EH (cell line): ENCODE results near the gene C20orf204.

Experiments
- DNase-seq: peaks from one replicate; pipeline ENCODE4 v3.0.0-alpha.2; 2015; ENCODE audit warnings: low read depth

C20orf204 gene

GRCh38 chr20:64071341-64072332 is 35.7 kb downstream of the C20orf204 start:
- no peak for DNase-seq

GRCh38 chr20:64072498-64073063 is 36.6 kb downstream of the C20orf204 start:
- no peak for DNase-seq

GRCh38 chr20:64073476-64074183 is 37.6 kb downstream of the C20orf204 start:
- DNase-seq, result no peak

GRCh38 chr20:64074184-64074789 is 38.3 kb downstream of the C20orf204 start:
- no peak for DNase-seq

- DNase-seq, result no peak
Observed at GRCh38 chr20:64074963-64075362, 39.0 kb downstream of the C20orf204 start.

- DNase-seq, result no peak
Observed at GRCh38 chr20:64075556-64075955, 39.6 kb downstream of the C20orf204 start.

- DNase-seq, result no peak
Observed at GRCh38 chr20:64076061-64076997, 40.3 kb downstream of the C20orf204 start.

GRCh38 chr20:64077094-64077493 is 41.1 kb downstream of the C20orf204 start:
- no peak for DNase-seq

GRCh38 chr20:64077541-64077875 is 41.5 kb downstream of the C20orf204 start:
- DNase-seq, result no peak

GRCh38 chr20:64077876-64078551 is 42.0 kb downstream of the C20orf204 start:
- no peak for DNase-seq

- DNase-seq, result no peak
Observed at GRCh38 chr20:64078934-64079272, 42.9 kb downstream of the C20orf204 start.

DNA sequence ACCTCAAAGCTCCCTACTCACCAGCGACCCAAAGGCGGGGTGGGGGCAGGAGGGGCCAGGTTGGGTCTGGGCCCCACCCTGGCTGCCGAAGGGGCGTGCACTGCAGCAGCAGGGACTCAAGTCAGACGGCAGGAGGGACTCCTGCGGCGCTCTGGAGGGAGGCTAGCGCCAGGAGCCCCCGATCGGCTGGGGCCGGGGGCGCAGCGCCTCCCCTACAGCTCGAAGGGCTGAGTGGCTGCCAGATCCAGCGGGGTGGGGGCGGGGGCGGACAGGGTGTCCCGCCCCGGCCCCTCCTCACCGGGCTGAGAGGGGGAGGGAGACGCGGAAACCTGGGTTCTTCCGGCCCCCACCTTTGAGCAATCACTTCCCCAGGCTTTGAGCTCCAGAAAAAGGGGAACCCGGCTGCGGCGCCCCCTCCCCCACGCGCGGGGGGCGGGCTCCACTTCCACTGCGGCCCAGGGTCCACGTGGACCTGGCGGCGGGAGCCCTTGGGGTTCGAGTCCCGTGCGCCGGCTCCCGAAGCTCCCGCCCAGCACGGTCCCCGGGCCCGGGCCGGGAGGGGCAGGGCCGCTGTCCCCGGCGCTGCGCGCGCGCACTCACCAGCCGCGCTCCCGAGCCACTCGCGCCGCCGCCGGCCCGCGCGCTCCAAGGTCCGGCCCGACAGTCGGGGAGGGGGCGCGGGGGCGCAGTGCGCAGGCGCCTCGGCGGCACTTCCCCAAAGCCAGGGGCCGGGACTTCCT is 43.5 kb downstream of the C20orf204 start, which contains the start of gene RGS19:
TSS of gene RGS19 (minus strand) at position 246 of the 740 bp plus-strand sequence. CDS start 2,632 bp downstream, outside the sequence.
- peak; percentile 72 for DNase-seq

DNA sequence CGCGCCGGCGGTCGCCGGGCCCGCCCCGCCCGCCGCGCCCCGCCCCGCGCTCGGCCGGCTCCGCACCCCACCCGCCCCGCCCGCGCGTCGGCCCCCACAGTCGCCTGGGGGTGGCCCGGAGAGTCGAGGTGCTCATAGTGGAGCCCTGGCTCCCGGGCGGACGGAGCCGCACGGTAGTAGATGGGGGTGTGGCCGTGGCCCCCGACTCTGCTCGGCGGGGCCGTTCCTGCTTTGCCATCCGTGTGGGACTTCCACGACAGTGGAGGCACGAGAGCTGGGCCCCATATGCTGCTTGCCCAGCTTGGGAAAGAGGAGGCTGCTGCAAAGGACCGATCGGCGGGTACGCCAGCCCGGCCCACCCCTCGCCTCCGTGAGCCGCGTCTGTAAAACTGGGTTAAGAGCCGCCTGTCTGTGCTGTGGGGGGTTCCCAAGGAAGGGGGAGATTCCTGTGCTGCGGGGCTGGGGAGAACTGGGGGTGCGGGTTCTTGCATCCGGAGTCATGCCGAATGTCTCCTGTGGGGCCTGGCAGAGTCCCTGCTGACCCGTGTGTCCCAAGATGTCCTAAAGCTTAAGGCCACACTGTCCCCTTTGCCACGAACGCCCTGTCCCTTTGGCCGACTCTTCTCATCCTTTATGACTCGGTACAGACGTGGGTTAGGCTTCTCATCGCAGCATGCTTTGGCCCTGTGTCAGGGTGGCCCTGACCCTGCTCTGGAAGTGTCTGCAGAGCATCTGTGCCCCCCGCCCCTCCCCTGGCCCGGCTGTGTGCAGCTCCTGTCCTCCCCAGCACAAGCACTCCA is 44.2 kb downstream of the C20orf204 start, which contains the start of gene OPRL1:
TSS of gene OPRL1 (plus strand) at position 70 of the 800 bp plus-strand sequence. CDS start 12,639 bp downstream, outside the sequence.
- DNase-seq, result no peak

DNA sequence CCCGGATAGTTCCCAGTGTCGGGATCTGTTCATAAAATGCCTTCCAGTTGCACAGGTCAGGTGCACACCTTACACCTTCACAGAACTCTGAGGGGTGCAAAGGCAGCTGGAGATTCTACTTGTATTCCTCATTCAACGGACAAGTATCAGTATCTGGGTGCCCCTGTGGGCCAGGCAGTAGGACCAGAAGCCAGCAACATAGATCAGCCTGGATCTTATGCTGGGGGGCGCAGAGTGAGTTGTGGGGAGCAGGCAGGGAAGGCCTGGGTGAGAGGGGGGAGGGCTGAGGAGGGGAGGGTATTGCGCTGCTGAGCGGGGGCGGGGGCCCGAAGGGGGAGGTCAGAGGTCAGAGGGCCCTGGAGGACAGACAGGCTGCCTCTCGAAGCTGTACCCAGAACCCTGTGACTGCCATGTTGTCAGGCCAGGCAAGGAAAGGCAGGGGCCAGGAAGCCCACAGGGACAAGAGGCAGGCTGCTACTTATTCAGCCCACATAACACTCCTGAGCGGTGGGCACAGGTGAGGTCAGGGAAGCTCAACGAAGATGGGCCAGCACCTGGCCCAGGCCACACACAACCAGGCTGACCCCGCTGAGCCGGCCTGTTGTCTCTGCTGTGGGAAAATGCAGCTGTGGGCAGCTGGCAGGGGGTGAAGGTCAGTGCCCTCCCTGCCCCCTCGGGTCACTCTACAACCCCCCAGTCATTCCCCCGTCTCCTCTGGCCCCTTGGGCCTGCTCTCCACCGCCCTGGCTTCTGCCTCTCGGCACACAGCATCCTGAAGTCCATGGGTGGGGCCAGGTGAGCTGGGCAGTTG is 45.0 kb downstream of the C20orf204 start:
- DNase-seq, result no peak

DNA sequence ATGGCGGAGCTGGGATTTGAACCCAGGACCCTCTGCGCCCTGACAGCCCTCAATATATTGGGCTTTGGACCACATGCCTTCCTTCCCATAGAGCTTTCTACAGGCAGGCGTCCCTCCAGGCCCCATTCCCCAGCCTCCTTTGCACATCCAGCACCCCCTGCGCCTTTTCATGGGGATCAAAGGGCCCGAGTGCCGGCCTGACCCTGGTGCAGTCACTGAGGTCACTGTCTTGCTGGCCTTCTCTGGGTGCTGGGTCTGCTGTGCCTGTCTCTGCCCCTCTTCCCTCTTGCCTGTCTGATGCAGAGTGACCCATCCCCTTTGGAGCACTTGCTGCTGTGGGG is 45.6 kb downstream of the C20orf204 start:
- DNase-seq, result no peak

GRCh38 chr20:64082126-64082731 is 46.2 kb downstream of the C20orf204 start:
- no peak for DNase-seq

GRCh38 chr20:64082820-64083377 is 46.9 kb downstream of the C20orf204 start:
- no peak for DNase-seq
